Parathyroid adenoma (tissue), 2 donors: ENCODE data around the gene EML1.

Source experiments
- H2AFZ ChIP-seq: fragments of 300-600 bp; sonication (generic); one replicate; pipeline ENCODE4 v1.7.0; 2017; ENCODE audit warnings: antibody characterized with exemption, mild to moderate bottlenecking
- H3K27ac ChIP-seq: fragments of 300-600 bp; sonication (generic); one replicate; pipeline ENCODE4 v1.7.0; 2017
- H3K27me3 ChIP-seq: fragments of 300-600 bp; sonication (generic); one replicate; pipeline ENCODE4 v1.7.0; 2017; ENCODE audit warnings: low read length; ENCODE audit not compliant: control insufficient read depth, insufficient read depth
- H3K36me3 ChIP-seq: fragments of 300-600 bp; sonication (generic); one replicate; pipeline ENCODE4 v1.7.0; 2017; ENCODE audit warnings: low read length; ENCODE audit not compliant: control insufficient read depth, insufficient read depth
- H3K4me1 ChIP-seq: fragments of 300-600 bp; sonication (generic); one replicate; pipeline ENCODE4 v1.7.0; 2017; ENCODE audit warnings: control low read depth
- H3K4me2 ChIP-seq: fragments of 300-600 bp; sonication (generic); one replicate; pipeline ENCODE4 v1.7.0; 2017; ENCODE audit warnings: low read length
- H3K4me3 ChIP-seq: fragments of 300-600 bp; sonication (generic); one replicate; pipeline ENCODE4 v1.7.0; 2017; ENCODE audit warnings: low read depth, low read length
- H3K79me2 ChIP-seq: fragments of 300-600 bp; sonication (generic); one replicate; pipeline ENCODE4 v1.7.0; 2017; ENCODE audit warnings: control low read depth
- H3K9ac ChIP-seq: fragments of 300-600 bp; sonication (generic); one replicate; pipeline ENCODE4 v1.7.0; 2017; ENCODE audit warnings: mild to moderate bottlenecking
- H3K9me3 ChIP-seq: fragments of 300-600 bp; sonication (generic); one replicate; pipeline ENCODE4 v1.7.0; 2017; ENCODE audit warnings: low read length; ENCODE audit not compliant: control insufficient read depth
- CTCF ChIP-seq: fragments of 300-600 bp; sonication (generic); IDR thresholded peaks from one replicate; pipeline ENCODE4 v1.7.0; 2017; ENCODE audit warnings: antibody characterized with exemption, mild to moderate bottlenecking
- donor health status: primary hyperparathyroidism.

EML1 gene

DNA sequence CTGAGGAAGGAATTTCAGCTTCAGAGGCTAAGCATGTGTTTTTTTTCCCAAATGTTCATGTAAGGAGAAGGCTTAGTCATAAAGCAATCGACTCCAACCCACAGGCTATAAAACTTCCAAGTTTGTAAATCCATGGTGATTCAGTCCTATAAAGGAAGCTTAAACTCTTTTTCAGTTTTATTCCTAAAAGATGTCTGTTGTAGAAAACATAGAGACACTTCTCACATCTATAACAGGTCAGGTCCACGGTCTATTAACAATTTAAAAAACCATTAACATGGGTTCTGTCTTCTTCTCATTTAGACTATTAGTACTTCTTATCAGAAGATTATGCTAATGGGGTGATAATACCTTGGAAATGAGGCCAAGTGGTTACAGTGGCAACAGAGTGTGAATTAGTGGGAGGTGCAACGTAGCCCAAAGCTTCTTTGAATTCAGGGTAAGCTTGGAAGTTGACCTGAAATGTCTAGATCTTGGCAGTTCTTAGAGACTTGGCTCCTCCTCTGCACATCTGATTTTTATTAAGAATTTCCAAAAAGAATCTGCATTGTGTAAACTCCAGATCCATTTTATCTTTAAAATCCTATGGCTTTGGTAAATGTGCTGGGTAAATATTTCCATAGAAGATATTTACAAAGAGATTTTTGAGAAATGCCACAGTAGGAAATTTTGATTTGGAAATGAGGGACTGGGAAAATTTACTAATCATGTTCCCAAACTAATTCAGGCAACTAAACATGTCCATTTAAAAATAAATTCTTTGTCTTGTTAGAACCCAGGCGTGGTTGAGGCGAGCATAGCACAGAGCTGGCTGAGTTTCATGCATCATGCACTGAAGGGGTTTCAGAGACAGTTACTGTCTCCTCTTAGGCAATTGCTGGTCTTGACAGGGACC is 86.4 kb downstream of the EML1 start:
- no peak overlapping the region for H3K27ac ChIP-seq
- H3K4me3 ChIP-seq = no peak overlapping the region
- H3K9ac ChIP-seq = no peak overlapping the region
- H3K36me3 ChIP-seq = no peaks in the 10 kb centered on the region
- no peaks in the 10 kb centered on the region for H3K27me3 ChIP-seq
- H3K9me3 ChIP-seq = no peaks in the 10 kb centered on the region
- H3K4me1 ChIP-seq = no peaks in the 10 kb centered on the region
- no peak overlapping the region for H2AFZ ChIP-seq
- TF ChIP-seq CTCF = no peak
- no peaks in the 10 kb centered on the region for H3K79me2 ChIP-seq
- H3K4me2 ChIP-seq = no peak overlapping the region

GRCh38 chr14:99880651-99881420 is 87.6 kb downstream of the EML1 start:
- no peak for TF ChIP-seq CTCF
- Histone ChIP-seq H3K9me3 (no peaks in the 10 kb centered on the region), H3K4me3 (no peak overlapping the region), H3K9ac (no peak overlapping the region), H2AFZ (no peak overlapping the region), H3K4me2 (no peak overlapping the region), H3K27ac (no peak overlapping the region), H3K79me2 (no peaks in the 10 kb centered on the region), H3K4me1 (no peaks in the 10 kb centered on the region), H3K27me3 (no peaks in the 10 kb centered on the region), H3K36me3 (no peaks in the 10 kb centered on the region)

DNA sequence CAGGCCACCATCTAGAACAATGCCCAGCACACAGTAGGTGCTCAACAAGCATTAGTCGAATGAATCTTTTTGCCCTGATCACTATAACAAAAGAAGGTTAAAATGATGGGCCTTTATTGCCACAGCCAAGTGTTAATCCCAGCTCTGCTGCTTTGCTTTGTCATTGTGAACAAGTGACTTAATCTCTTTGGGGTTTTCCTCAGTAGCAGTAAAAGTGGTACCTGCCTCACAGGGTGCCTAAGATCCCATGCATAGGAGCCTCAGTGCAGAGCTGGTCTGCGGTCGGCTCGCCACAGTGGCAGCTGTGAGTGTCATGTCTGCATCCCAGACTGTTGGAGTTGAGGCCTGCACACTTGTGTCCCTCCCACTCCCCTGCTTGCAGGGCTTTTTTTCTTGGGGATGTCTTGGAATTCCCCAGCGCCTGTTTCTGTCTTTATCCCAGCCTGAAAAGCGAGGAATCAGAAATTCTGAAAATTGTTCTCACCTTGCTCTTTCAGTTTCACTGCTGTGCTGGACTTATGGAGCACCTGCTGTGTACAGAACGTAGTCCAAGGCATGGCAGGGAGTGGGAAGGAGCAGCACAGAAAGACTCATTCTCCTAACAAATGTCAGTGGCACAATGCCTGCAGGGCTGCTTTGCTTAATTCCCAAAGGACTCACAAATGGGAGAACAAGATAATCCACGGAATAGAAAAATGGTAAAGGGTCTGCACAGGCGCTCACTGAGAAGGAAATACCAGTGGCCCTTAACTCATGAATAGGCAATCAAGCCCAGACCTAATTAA is 90.8 kb downstream of the EML1 start:
- Histone ChIP-seq H3K27ac (no peak overlapping the region), H3K4me2 (no peak overlapping the region), H3K9me3 (no peaks in the 10 kb centered on the region), H3K36me3 (no peaks in the 10 kb centered on the region), H2AFZ (no peak overlapping the region), H3K4me3 (no peak overlapping the region), H3K9ac (no peak overlapping the region), H3K79me2 (no peaks in the 10 kb centered on the region), H3K27me3 (no peaks in the 10 kb centered on the region), H3K4me1 (no peaks in the 10 kb centered on the region)
- no peak for TF ChIP-seq CTCF

DNA sequence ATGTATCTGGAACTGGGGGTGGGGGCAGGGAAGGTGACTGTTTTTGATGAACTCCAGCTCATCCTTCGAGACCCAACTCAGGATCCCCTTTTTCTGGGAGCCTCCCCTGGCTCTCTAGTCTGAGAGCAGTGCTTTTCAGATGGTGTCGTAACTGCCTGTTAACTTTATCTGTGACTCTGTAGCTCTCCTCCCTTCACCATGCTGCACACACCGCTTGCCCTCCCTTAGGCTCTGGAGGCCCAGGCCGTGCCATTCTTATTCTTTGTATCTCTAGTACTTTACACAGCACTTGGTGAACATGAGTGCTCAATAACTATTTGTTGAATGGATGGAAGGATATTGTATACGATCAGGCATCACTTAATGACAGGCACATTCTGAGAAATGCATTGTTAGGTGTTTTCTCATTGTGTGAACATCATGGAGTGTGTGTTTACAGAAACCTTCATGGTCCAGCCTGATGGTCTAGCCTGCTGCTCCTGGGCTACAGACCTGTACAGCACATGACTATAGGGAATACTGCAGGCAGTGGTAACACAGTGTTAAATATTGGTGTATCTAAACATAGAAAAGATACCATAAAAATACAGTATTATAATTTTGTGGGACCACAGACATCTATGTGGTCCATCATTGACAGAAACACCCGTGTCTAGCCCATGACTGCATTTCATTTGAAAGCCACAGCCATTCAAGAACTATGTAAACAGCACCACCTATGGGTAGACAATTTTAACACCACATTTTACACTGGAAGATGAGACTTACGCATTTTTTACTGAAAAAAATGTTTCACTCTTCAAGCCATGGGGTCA is 91.8 kb downstream of the EML1 start:
- Histone ChIP-seq H2AFZ (no peak overlapping the region), H3K79me2 (no peaks in the 10 kb centered on the region), H3K27ac (no peak overlapping the region), H3K4me3 (no peak overlapping the region), H3K4me2 (no peak overlapping the region), H3K4me1 (no peaks in the 10 kb centered on the region), H3K9me3 (no peaks in the 10 kb centered on the region), H3K36me3 (no peaks in the 10 kb centered on the region), H3K9ac (no peak overlapping the region), H3K27me3 (no peaks in the 10 kb centered on the region)
- peak; percentile 80 for TF ChIP-seq CTCF
